K562 (cell line): ENCODE data around the gene GJC2. TPM values are rescaled to one million over a fixed set of nuclear protein-coding genes. Genes with fewer than 3 reads are reported as not detected.

ENCODE experiments used
- ARID1B ChIP-seq: fragments of 450-650 bp; IDR thresholded peaks from 2 replicates; pipeline ENCODE4 v1.6.1; 2016; ENCODE audit warnings: antibody characterized with exemption, mild to moderate bottlenecking, inconsistent platforms
- ARNT ChIP-seq, 2 experiments: fragments of 450-650 bp; IDR thresholded peaks; 2 replicates each; pipeline ENCODE4 v1.6.1; 2016; ENCODE audit warnings: mild to moderate bottlenecking in 1 of 2
- BCLAF1 ChIP-seq, 2 experiments: fragments of 450-650 bp in 1 of 2; IDR thresholded peaks; 2 replicates each; pipeline ENCODE4 v1.6.1; 2011 to 2017; ENCODE audit warnings: low read depth in 2 of 2, antibody characterized with exemption in 1 of 2, borderline replicate concordance in 1 of 2, low read length in 1 of 2, mild to moderate bottlenecking in 1 of 2, mixed read lengths in 1 of 2; ENCODE audit not compliant: control insufficient read depth in 1 of 2
- KAT2B ChIP-seq: IDR thresholded peaks from one replicate; pipeline ENCODE4 v1.6.1; 2012; ENCODE audit warnings: low read depth, mild to moderate bottlenecking, control low read depth, inconsistent platforms, low read length, moderate library complexity
- LCOR ChIP-seq: sonication (generic); formaldehyde crosslinking; IDR thresholded peaks from 2 replicates; pipeline ENCODE4 v1.8.0; 2022; ENCODE audit warnings: mild to moderate bottlenecking, missing genetic modification reagents
- NR4A1 ChIP-seq, 2 experiments: fragments of 250-450 bp in 1 of 2; fragments of 450-650 bp in 1 of 2; sonication (Bioruptor Pico) in 1 of 2; IDR thresholded peaks; 2 replicates each; pipeline versions ENCODE4 v1.4.0 to v1.6.1; 2016 to 2020; ENCODE audit warnings: mild to moderate bottlenecking in 2 of 2, missing compliant biosample characterization in 1 of 2, missing genetic modification characterization in 1 of 2, moderate library complexity in 1 of 2
- POLR2AphosphoS2 ChIP-seq: IDR thresholded peaks from 2 replicates; pipeline ENCODE4 v1.6.1; 2012; ENCODE audit warnings: low read length, improper control_type of control experiment
- RFX1 ChIP-seq: fragments of 450-650 bp; IDR thresholded peaks from 2 replicates; pipeline ENCODE4 v1.6.1; 2016; ENCODE audit warnings: mild to moderate bottlenecking, moderate library complexity
- TOE1 ChIP-seq, 2 experiments: fragments of 450-650 bp in 1 of 2; sonication (generic) in 1 of 2; formaldehyde crosslinking in 1 of 2; IDR thresholded peaks; 2 replicates each; pipeline versions ENCODE4 v1.7.1 to v1.8.0; 2016 to 2022; ENCODE audit warnings: borderline replicate concordance in 2 of 2, mild to moderate bottlenecking in 2 of 2, antibody characterized with exemption in 1 of 2, inconsistent platforms in 1 of 2, low read depth in 1 of 2, missing genetic modification reagents in 1 of 2, moderate library complexity in 1 of 2
- polyA plus RNA-seq, 8 experiments: library from polyadenylated mRNA; depleted of rRNA in 4 of 8; stranded (reverse) in 5 of 8; unstranded in 3 of 8; fragments of >200 nt; fragmentation: Nextera tagmentation in 2 of 8; fragmentation: Illumina TruSeq in 1 of 8; extraction: Ambion mirVana in 2 of 8; extraction: Trizol in 1 of 8; gene quantifications; 2 replicates each; pipeline versions ENCODE4 v1.2.1 to v1.2.3, GENCODE V29; 2011 to 2014; ENCODE audit warnings: inconsistent platforms in 1 of 8, missing spikeins in 1 of 8
- total RNA-seq, 7 experiments: library from RNA; depleted of rRNA in 6 of 7; stranded (reverse); fragments of >200 nt in 6 of 7; fragmentation: Illumina TruSeq in 2 of 7; extraction: Trizol in 2 of 7; gene quantifications; 2 replicates each; pipeline versions ENCODE4 v1.2.1 to v1.2.3, GENCODE V29; 2011 to 2021; ENCODE audit warnings: low replicate concordance in 1 of 7

GJC2 gene
- total and polyA plus RNA-seq, 9 of the 15 experiments (the other 6 are each of a cell fraction or from before 2014, with no cell fraction given): 0.03 to 0.62 (median 0.11) TPM; not detected in 2

- no peak for TF ChIP-seq BCLAF1 (IDR thresholded peaks at IDR 0.05; ENCODE audit: borderline replicate concordance in 1 of 2, control insufficient read depth in 1 of 2, low read depth in 2 of 2, low read length in 1 of 2)
- no peak for TF ChIP-seq KAT2B
- no peak for TF ChIP-seq ARNT (IDR thresholded peaks at IDR 0.05)
- no peak for TF ChIP-seq TOE1 (IDR thresholded peaks at IDR 0.05; ENCODE audit: borderline replicate concordance)
- TF ChIP-seq TOE1 (CRISPR knock-in tag; IDR thresholded peaks at IDR 0.05; ENCODE audit: borderline replicate concordance, low read depth): no peak
- 0 out of 2 replicates have a peak, but pooled peaks have one; percentile 12 for TF ChIP-seq ARID1B
- no peak for TF ChIP-seq LCOR (CRISPR knock-in tag)
- TF ChIP-seq RFX1: peak; percentile 83
- no peak for TF ChIP-seq NR4A1 (CRISPR knock-in tag; IDR thresholded peaks at IDR 0.05)
- TF ChIP-seq NR4A1 (tag; IDR thresholded peaks at IDR 0.05): no peak
- TF ChIP-seq POLR2AphosphoS2: no peak
Measured at GRCh38 chr1:228194436-228194835, 44.7 kb downstream of the GJC2 start (continued).
